ENCODE data around the gene LRP1B.

The LRP1B gene

GRCh38 chr2:140262908-140263307 lies 1867.9 kb downstream of the LRP1B start:
- no peak for DNase-seq

- no peak for DNase-seq
These were observed 1873.0 kb downstream of the LRP1B start for GRCh38 chr2:140257692-140258300.

GRCh38 chr2:140256080-140256479 lies 1874.7 kb downstream of the LRP1B start:
- DNase-seq: no peak

- no peak for DNase-seq
These were observed 1881.0 kb downstream of the LRP1B start for GRCh38 chr2:140249821-140250220.

- no peak for DNase-seq
These were observed 1882.2 kb downstream of the LRP1B start for GRCh38 chr2:140248623-140249022.

- no peak for DNase-seq
These were observed 1883.2 kb downstream of the LRP1B start for GRCh38 chr2:140247451-140248195.

GRCh38 chr2:140246957-140247356 lies 1883.9 kb downstream of the LRP1B start:
- DNase-seq: no peak

- DNase-seq: no peak
These were observed 1884.8 kb downstream of the LRP1B start for GRCh38 chr2:140246058-140246457.

- DNase-seq: no peak
These were observed 1887.9 kb downstream of the LRP1B start for GRCh38 chr2:140242889-140243288.

- DNase-seq: no peak
These were observed 1896.7 kb downstream of the LRP1B start for GRCh38 chr2:140234116-140234515.

GRCh38 chr2:140210963-140211362 lies 1919.9 kb downstream of the LRP1B start:
- no peak for DNase-seq

- DNase-seq: no peak
These were observed 1925.7 kb downstream of the LRP1B start for GRCh38 chr2:140205093-140205492.

- DNase-seq: no peak
These were observed 1927.5 kb downstream of the LRP1B start for GRCh38 chr2:140203347-140203746.

GRCh38 chr2:140201572-140201971 lies 1929.2 kb downstream of the LRP1B start:
- no peak for DNase-seq

- DNase-seq: no peak
These were observed 1930.1 kb downstream of the LRP1B start for GRCh38 chr2:140200764-140201163.

GRCh38 chr2:140200307-140200706 lies 1930.5 kb downstream of the LRP1B start:
- DNase-seq: no peak

GRCh38 chr2:140199312-140199711 lies 1931.5 kb downstream of the LRP1B start:
- DNase-seq: no peak

- DNase-seq: no peak
These were observed 1943.7 kb downstream of the LRP1B start for GRCh38 chr2:140187086-140187485.

- no peak for DNase-seq
These were observed 1944.5 kb downstream of the LRP1B start for GRCh38 chr2:140186313-140186712.

GRCh38 chr2:140185076-140185475 lies 1945.7 kb downstream of the LRP1B start:
- no peak for DNase-seq

GRCh38 chr2:140183056-140183765 lies 1947.6 kb downstream of the LRP1B start:
- no peak for DNase-seq

All from activated CD8-positive, alpha-beta memory T cell treated with anti-CD3 and anti-CD28 coated beads, Interleukin-2, amount 50 U/mL, for 48 hours (primary cell).